GM23338 (cell line): ENCODE measurements around the gene GTPBP4. TPM values are rescaled to one million over a fixed set of nuclear protein-coding genes. Genes with fewer than 3 reads are reported as not detected.

Source experiments
- ATAC-seq: fragments of 200-7000 bp; cut with Tn5 transposase; 3 replicates; pipeline ENCODE4 v1.9.1; 2020
- DNase-seq: peaks from one replicate; pipeline ENCODE4 v3.0.0-alpha.2; 2015; ENCODE audit warnings: low spot score
- H2AFZ ChIP-seq: fragments of 200-600 bp; sonication (generic); 2 replicates; pipeline ENCODE4 v1.8.0; 2016; ENCODE audit warnings: antibody characterized with exemption, mild to moderate bottlenecking, moderate library complexity
- H3F3A ChIP-seq: fragments of 200-600 bp; sonication (generic); replicated peaks from 2 replicates; pipeline ENCODE4 v1.8.0; 2017; ENCODE audit warnings: antibody characterized with exemption, mixed run types, low read depth
- H3K27ac ChIP-seq: fragments of 200-600 bp; sonication (generic); 2 replicates; pipeline ENCODE4 v1.6.1; 2016; ENCODE audit warnings: low read depth
- H3K27me3 ChIP-seq: fragments of 200-600 bp; sonication (generic); 2 replicates; pipeline ENCODE4 v1.8.0; 2016; ENCODE audit warnings: mild to moderate bottlenecking, mixed run types, moderate library complexity; ENCODE audit not compliant: insufficient read depth
- H3K36me3 ChIP-seq: fragments of 200-600 bp; sonication (generic); 2 replicates; pipeline ENCODE4 v1.8.0; 2016; ENCODE audit warnings: mild to moderate bottlenecking; ENCODE audit not compliant: insufficient read depth
- H3K4me1 ChIP-seq: fragments of 200-600 bp; sonication (generic); 2 replicates; pipeline ENCODE4 v1.8.0; 2016; ENCODE audit warnings: mild to moderate bottlenecking, moderate library complexity; ENCODE audit not compliant: insufficient read depth
- H3K4me2 ChIP-seq: fragments of 200-600 bp; sonication (generic); 2 replicates; pipeline ENCODE4 v1.7.1; 2017; ENCODE audit warnings: mixed run types
- H3K4me3 ChIP-seq: fragments of 200-600 bp; sonication (generic); 2 replicates; pipeline ENCODE4 v1.6.1; 2016; ENCODE audit warnings: mixed run types
- H3K79me2 ChIP-seq: fragments of 200-600 bp; sonication (generic); replicated peaks from 2 replicates; pipeline ENCODE4 v1.8.0; 2017; ENCODE audit warnings: mild to moderate bottlenecking; ENCODE audit not compliant: insufficient read depth
- H3K9me2 ChIP-seq: fragments of 200-600 bp; sonication (generic); 2 replicates; pipeline ENCODE4 v1.8.0; 2017; ENCODE audit not compliant: insufficient read depth
- H4K20me1 ChIP-seq: fragments of 200-600 bp; sonication (generic); replicated peaks from 2 replicates; pipeline ENCODE4 v1.8.0; 2017; ENCODE audit warnings: mild to moderate bottlenecking; ENCODE audit not compliant: insufficient read depth
- H3K27ac Mint-ChIP-seq: 2 replicates; pipeline ENCODE4 v1.8.0; 2020; ENCODE audit warnings: inconsistent platforms, mild to moderate bottlenecking, moderate library complexity, mixed read lengths
- H3K27me3 Mint-ChIP-seq: 3 replicates; pipeline ENCODE4 v1.8.0; 2022; ENCODE audit warnings: low read depth, mild to moderate bottlenecking, moderate library complexity, mixed read lengths, inconsistent platforms; ENCODE audit not compliant: insufficient read depth, poor library complexity
- H3K36me3 Mint-ChIP-seq: 3 replicates; pipeline ENCODE4 v1.8.0; 2021; ENCODE audit warnings: low read depth, mild to moderate bottlenecking, inconsistent platforms, moderate library complexity, mixed read lengths
- H3K4me1 Mint-ChIP-seq: 3 replicates; pipeline ENCODE4 v1.8.0; 2020; ENCODE audit warnings: mild to moderate bottlenecking, inconsistent platforms, mixed read lengths
- H3K4me3 Mint-ChIP-seq: 3 replicates; pipeline ENCODE4 v1.8.0; 2021; ENCODE audit warnings: moderate library complexity, mild to moderate bottlenecking, inconsistent platforms, mixed read lengths
- H3K9me3 Mint-ChIP-seq: 3 replicates; pipeline ENCODE4 v1.8.0; 2020; ENCODE audit warnings: moderate library complexity, mild to moderate bottlenecking, inconsistent platforms, mixed read lengths
- CREB1 ChIP-seq: fragments of 250-450 bp; sonication (Bioruptor Pico); IDR thresholded peaks from 2 replicates; pipeline ENCODE4 v1.5.0; 2020; ENCODE audit warnings: low read depth, mild to moderate bottlenecking, moderate library complexity
- EZH2 ChIP-seq: fragments of 200-600 bp; sonication (generic); IDR thresholded peaks from one replicate; pipeline ENCODE4 v1.8.0; 2017; ENCODE audit warnings: antibody characterized with exemption, mild to moderate bottlenecking, low read depth; ENCODE audit not compliant: unreplicated experiment
- EZH2phosphoT487 ChIP-seq: fragments of 200-600 bp; sonication (generic); IDR thresholded peaks from one replicate; pipeline ENCODE4 v1.8.1; 2018; ENCODE audit warnings: antibody characterized with exemption; ENCODE audit not compliant: unreplicated experiment
- JUNB ChIP-seq: IDR thresholded peaks from one replicate; pipeline ENCODE4 v1.6.1; 2016; ENCODE audit warnings: antibody characterized with exemption; ENCODE audit not compliant: unreplicated experiment
- NANOG ChIP-seq: IDR thresholded peaks from 2 replicates; pipeline ENCODE4 v1.6.1; 2016; ENCODE audit warnings: antibody characterized with exemption, borderline replicate concordance
- POLR2AphosphoS5 ChIP-seq: IDR thresholded peaks from 2 replicates; pipeline ENCODE4 v1.6.1; 2016; ENCODE audit warnings: antibody characterized with exemption, low read depth
- STAT1 ChIP-seq: IDR thresholded peaks from one replicate; pipeline ENCODE4 v1.6.1; 2016; ENCODE audit warnings: antibody characterized with exemption; ENCODE audit not compliant: unreplicated experiment
- ZNF114 ChIP-seq: fragments of 250-450 bp; sonication (Bioruptor Pico); IDR thresholded peaks from 2 replicates; pipeline ENCODE4 v1.5.0; 2020; ENCODE audit warnings: mild to moderate bottlenecking, moderate library complexity
- ZNF331 ChIP-seq: fragments of 250-450 bp; sonication (Bioruptor Pico); IDR thresholded peaks from 2 replicates; pipeline ENCODE4 v1.5.0; 2020; ENCODE audit warnings: low read depth, mild to moderate bottlenecking, moderate library complexity
- polyA plus RNA-seq: library from polyadenylated mRNA; unstranded; fragments of >200 nt; fragmentation: Nextera tagmentation; extraction: Ambion mirVana; gene quantifications from 2 replicates; pipeline ENCODE4 v1.2.1, GENCODE V29; 2016
- total RNA-seq: library from RNA; depleted of rRNA; stranded (reverse); fragments of >200 nt; shearing (Covaris generic); gene quantifications from 2 replicates; pipeline ENCODE4 v1.2.3, GENCODE V29; 2014
- TF ChIP-seq, protein P1 (sequence below): IDR thresholded peaks from 2 replicates; pipeline ENCODE4 v1.6.1; 2016; ENCODE audit warnings: antibody characterized with exemption
- TF ChIP-seq, protein P2 (sequence below): IDR thresholded peaks from one replicate; pipeline ENCODE4 v1.6.1; 2018; ENCODE audit warnings: antibody characterized with exemption; ENCODE audit not compliant: unreplicated experiment
- TF ChIP-seq, protein P3 (sequence below), 2 experiments: fragments of 200-600 bp in 1 of 2; sonication (generic) in 1 of 2; conservative IDR thresholded peaks; 2 replicates each; pipeline versions ENCODE4 v1.5.1 to v1.6.1; 2016 to 2017; ENCODE audit warnings: antibody characterized with exemption in 2 of 2, low read depth in 2 of 2, mild to moderate bottlenecking in 2 of 2, moderate library complexity in 1 of 2

GTPBP4 gene
- total and polyA plus RNA-seq, 2 experiments from 2014 or later: 56.5 to 62.6 TPM

DNA sequence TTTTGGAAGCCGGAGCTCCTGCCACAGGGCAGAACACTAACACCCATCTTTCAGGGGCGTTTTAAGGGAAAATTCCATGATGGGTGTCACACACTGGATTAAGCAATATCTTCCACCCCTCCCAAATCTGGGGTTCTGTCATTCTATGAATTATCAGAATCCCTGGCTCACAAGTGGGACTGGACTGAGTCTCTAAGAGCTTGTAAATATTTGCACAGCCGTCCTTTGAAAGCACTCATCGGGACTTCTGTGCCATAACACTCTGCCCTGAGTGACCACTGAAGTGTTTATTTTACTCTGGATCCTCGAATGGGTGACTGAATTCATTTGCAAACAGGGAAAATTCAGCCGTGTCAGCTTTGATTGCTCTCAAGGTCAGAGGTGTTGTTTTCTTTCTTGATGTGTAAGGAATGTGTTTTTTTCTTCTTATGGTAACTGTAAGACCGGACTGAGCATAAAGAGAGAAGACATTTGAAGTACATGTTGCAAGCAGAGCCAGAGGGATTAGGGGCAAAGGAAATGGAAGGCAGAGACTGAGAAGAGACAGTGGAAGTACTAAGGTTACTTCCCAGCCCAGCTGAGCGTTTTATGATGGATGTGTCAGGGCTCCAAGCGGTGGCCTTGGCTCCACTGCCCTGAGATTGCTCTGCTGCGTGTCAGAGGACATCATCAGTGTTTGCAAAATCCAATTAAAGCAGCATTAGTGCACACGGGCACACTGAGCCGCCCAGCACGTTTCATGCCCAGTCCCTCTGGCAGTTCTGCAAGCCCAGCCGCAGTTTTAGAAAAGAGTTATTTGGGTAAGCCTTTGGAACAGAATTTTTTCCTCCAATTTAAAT, 17.7 kb upstream of the GTPBP4 start:
- Histone ChIP-seq H3F3A (no peaks in the 10 kb centered on the region), H2AFZ (0 out of 2 replicates have a peak overlapping the region, but pooled peaks have one; percentile 56), H3K9me2 (no peaks in the 10 kb centered on the region), H3K4me3 (no peak overlapping the region), H3K79me2 (no peaks in the 10 kb centered on the region), H3K27ac (no peak overlapping the region), H4K20me1 (no peaks in the 10 kb centered on the region), H3K27me3 (no peaks in the 10 kb centered on the region), H3K4me1 (no peaks in the 10 kb centered on the region), H3K36me3 (no peaks in the 10 kb centered on the region), H3K4me2 (no peak overlapping the region)
- Mint-ChIP-seq H3K4me3 (no peak overlapping the region), H3K4me1 (peaks cover 11% of the 10 kb centered on the region), H3K36me3 (no peaks in the 10 kb centered on the region; the same call in 2 of the 3 replicates), H3K27ac (no peak overlapping the region), H3K27me3 (peaks cover 10% of the 10 kb centered on the region), H3K9me3 (peaks cover 3% of the 10 kb centered on the region; the same call in 1 of the 3 replicates)
- DNase-seq (no peak), ATAC-seq (no peak)
- no peak for TF ChIP-seq NANOG
- TF ChIP-seq CREB1 (CRISPR knock-in tag): no peak
- TF ChIP-seq POLR2AphosphoS5: no peak
- TF ChIP-seq, protein P1, sequence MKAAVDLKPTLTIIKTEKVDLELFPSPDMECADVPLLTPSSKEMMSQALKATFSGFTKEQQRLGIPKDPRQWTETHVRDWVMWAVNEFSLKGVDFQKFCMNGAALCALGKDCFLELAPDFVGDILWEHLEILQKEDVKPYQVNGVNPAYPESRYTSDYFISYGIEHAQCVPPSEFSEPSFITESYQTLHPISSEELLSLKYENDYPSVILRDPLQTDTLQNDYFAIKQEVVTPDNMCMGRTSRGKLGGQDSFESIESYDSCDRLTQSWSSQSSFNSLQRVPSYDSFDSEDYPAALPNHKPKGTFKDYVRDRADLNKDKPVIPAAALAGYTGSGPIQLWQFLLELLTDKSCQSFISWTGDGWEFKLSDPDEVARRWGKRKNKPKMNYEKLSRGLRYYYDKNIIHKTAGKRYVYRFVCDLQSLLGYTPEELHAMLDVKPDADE: no peak
- no peak for TF ChIP-seq STAT1
- no peak for TF ChIP-seq JUNB
- no peak for TF ChIP-seq ZNF114
- TF ChIP-seq, protein P2, sequence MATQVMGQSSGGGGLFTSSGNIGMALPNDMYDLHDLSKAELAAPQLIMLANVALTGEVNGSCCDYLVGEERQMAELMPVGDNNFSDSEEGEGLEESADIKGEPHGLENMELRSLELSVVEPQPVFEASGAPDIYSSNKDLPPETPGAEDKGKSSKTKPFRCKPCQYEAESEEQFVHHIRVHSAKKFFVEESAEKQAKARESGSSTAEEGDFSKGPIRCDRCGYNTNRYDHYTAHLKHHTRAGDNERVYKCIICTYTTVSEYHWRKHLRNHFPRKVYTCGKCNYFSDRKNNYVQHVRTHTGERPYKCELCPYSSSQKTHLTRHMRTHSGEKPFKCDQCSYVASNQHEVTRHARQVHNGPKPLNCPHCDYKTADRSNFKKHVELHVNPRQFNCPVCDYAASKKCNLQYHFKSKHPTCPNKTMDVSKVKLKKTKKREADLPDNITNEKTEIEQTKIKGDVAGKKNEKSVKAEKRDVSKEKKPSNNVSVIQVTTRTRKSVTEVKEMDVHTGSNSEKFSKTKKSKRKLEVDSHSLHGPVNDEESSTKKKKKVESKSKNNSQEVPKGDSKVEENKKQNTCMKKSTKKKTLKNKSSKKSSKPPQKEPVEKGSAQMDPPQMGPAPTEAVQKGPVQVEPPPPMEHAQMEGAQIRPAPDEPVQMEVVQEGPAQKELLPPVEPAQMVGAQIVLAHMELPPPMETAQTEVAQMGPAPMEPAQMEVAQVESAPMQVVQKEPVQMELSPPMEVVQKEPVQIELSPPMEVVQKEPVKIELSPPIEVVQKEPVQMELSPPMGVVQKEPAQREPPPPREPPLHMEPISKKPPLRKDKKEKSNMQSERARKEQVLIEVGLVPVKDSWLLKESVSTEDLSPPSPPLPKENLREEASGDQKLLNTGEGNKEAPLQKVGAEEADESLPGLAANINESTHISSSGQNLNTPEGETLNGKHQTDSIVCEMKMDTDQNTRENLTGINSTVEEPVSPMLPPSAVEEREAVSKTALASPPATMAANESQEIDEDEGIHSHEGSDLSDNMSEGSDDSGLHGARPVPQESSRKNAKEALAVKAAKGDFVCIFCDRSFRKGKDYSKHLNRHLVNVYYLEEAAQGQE: no peak
- TF ChIP-seq EZH2: no peak
- TF ChIP-seq ZNF331 (CRISPR knock-in tag): no peak
- TF ChIP-seq, protein P3, sequence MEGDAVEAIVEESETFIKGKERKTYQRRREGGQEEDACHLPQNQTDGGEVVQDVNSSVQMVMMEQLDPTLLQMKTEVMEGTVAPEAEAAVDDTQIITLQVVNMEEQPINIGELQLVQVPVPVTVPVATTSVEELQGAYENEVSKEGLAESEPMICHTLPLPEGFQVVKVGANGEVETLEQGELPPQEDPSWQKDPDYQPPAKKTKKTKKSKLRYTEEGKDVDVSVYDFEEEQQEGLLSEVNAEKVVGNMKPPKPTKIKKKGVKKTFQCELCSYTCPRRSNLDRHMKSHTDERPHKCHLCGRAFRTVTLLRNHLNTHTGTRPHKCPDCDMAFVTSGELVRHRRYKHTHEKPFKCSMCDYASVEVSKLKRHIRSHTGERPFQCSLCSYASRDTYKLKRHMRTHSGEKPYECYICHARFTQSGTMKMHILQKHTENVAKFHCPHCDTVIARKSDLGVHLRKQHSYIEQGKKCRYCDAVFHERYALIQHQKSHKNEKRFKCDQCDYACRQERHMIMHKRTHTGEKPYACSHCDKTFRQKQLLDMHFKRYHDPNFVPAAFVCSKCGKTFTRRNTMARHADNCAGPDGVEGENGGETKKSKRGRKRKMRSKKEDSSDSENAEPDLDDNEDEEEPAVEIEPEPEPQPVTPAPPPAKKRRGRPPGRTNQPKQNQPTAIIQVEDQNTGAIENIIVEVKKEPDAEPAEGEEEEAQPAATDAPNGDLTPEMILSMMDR (conservative IDR thresholded peaks at IDR 0.05; ENCODE audit: low read depth in 2 of 2): no peak
- TF ChIP-seq EZH2phosphoT487: no peak
